Measurements from ENCODE around the gene ESYT1.

DNA sequence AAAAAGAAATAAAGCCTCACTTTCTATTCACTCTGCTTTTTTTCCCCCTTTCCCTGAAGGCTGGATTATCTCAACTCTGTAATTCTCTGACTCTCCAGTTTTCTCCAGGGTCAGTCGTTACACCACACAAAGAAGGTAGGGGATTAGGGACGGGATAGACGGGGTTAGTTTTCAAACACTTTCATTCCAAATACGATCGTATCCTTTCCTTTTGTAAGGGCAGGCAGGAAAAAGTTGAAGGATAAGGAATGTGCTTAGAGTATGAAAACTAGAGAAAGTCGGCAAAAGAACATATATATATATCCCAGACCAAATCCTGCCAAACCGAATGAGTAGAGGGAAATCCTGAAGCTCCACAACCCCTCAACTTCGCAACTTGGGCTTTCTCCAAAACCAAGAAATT lies 581 bp upstream of the ESYT1 start:
- TF ChIP-seq YY1 (IDR thresholded peaks at IDR 0.05; ENCODE audit: insufficient read depth, insufficient read length) (no peak), ZNF274 (IDR thresholded peaks at IDR 0.05; ENCODE audit: low read depth, low read length) (no peak), SUZ12 (IDR thresholded peaks at IDR 0.05; ENCODE audit: extremely low read depth, insufficient read depth, insufficient read length) (no peak)

All from NT2/D1 (cell line).